Activated CD8-positive, alpha-beta memory T cell treated with anti-CD3 and anti-CD28 coated beads for 4 hours (primary cell): ENCODE results near the gene MED12.
A peak's percentile ranks its signal among the peaks of the same experiment; 100 is the strongest.

Experiments
- DNase-seq, 2 donors: peaks; one replicate each; pipeline ENCODE4 v3.0.0-alpha.2; 2020; ENCODE audit warnings: low read depth in 2 of 2

Gene MED12

DNA sequence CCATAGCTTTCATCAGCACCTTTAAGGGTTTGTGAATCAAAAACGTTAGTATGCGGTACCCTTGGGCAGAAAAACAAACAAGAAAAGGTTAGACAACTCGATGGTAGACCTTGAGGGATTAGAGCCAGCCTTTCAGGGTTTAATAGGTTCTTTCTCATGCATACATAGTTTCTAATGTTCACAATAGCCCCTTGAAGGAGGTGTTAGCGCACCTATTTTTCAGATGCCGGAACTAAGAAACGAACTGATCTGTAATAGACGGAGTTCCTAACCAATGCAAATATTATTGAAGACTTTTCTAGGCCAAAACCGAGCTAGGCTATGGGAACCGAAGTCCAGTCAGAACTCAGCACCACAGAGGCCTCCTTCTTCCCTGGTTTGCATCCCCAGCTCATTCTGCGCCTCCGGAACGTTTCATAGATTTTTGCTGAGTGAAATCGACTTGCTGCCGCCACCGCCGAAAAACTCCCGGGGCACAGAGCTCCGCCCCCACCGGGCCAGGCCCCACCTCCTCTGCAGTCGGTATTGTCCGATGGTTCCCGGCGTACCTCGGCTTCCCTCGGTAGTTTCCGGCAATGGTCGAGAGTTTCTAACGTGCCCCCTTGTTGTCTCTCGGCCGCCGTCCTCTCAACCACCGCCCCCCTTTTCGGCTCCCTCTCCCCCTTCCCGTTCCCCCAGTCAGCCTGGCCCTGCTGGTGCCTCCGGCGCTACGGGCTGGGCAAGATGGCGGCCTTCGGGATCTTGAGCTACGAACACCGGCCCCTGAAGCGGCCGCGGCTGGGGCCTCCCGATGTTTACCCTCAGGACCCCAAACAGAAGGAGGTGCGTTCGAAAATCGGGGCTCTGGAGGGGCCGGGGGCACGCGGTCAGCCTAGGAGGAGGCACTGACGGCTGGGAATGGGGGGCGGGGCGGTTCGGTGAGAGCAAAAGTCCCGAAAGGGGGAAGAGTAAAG is at the start of gene MED12:
Gene MED12, plus strand, starts transcription at position 565 of the 953 bp plus-strand sequence. Its CDS starts 159 bp downstream, at position 724.
- DNase-seq = peak; percentile 56 to 63

DNA sequence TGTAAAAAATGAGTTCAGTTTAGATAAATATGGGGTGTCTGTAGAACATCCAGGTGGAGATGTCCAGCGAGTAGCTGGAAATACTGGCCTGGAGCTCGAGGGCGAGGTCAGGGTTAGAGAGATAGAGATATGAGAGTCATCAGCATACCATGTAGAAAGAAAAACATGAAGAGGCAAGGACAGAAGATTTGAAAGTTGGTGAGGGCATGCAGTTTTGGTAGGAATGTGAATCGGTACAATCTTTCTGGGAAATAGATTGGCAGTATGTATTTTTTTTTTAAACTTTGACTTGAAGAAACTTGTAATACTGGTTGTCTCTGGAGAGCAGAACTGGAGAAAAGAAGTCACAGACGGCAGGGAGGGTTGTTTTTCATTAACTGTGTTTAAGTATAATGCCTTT is 47.9 kb upstream of the MED12 start:
- DNase-seq = no peak

DNA sequence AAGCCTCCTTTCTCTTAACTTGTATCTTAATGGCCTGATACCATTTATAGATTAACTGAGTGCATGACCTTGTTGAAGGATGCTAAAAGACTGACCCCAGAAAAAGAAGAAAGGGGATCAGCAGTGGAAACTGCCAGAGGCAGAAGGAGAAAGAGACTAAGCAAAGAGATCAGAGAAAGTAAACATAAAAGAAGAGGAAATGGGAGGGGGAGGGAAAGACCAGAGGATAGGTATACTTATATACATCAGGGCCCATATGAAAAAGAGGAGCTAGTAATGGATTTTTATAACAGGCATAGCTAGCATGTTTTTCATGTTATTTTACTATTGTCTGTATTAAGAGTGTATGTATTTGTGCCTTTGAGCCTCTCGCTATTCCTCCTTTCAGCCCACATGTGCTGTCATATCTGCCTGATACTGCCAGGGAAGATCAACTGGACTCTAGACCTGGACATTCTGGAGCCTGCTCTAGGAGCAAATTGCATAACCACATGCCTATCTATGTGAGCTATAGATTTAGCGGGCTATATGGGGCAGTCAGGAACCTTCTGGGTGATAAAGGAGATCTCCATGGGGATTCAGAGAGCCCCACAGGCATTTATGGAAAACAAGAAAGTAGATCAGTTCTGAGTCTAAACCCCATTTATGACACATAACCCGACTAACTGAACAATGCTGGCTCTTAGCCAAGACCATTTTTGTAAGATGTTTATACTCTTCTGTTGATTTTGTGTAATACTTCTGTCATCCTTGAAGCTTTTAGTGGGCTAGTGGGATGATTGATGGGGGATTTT is 36.9 kb upstream of the MED12 start:
- no peak for DNase-seq

DNA sequence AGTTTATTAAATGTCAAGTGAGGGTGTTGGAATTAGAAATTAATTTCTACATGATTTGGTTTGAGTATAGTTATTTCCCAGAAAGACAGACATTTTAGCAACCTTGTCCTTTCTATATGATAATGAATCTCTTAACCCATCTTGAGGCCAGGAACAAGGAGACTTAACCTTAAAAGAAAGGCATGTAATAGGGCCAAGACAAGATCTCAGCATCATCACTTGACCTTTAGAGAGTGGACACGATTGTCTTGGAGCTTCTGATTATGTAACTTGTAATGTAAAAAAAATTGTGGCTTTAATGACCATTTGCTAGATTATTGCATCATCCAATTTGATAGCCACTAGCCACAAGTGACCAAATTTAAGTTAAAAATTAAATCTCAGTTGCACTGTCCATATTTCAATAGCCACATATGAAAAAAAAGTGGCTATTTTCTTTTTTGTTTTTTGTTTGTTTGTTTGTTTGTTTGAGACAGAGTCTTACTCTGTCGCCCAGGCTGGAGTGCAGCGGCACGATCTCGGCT is 36.2 kb upstream of the MED12 start:
- no peak for DNase-seq

DNA sequence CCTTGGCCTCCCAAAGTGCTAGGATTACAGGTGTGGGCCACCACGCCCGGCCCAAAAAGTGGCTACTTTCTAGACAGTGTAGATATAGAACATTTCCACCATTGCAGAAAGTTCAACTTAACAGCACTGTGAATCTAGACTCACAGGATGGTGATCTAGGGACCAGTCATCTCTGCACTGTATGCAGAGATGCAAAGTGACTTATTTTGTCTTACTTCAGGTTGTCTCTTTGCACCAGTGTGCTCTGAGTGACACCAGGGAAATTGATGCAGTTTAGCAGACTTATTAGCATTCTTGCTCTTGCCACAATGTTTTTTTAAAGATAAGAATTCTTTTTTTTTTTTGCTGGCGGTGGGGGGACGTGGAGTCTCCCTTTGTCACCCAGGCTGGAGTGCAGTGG is 35.6 kb upstream of the MED12 start:
- no peak for DNase-seq

DNA sequence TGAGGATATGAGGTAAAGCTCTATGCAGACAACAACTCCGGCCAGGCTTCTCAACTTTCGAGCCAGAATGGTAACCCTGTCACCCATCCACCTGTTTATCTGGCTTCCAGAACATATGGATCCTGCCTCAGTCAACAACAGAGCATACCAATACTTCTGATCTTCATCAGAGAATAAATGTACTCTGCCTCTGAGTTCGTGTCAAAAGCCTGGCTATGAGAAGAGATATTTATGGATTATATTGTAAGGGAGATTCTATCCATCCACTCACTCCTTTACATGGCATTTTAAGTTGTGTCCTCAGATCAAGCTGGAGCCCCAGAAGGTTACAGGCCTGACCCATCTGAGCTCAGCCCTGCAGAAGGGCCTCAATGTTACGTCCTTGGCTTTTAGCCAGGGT is 32.5 kb upstream of the MED12 start:
- no peak for DNase-seq

DNA sequence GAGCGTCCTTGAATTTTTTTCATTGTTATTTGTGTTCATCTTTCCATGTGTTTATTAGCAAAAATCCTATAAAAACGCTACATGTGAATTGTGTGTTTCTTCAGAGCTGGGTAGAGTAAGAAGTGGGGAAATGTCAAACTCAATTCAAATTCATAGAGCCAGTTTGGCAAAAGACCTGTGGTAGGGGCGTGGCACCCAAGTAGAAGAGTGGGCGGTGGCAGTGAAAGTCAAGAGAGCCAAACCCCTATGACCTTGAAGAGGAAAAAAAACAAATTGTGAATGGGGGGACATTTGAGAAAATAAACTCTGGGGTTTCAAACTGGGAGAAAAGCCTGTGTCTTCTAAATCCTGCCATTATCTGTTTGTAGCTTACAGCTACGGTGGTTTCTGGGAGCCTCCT is 27.1 kb upstream of the MED12 start:
- DNase-seq = no peak

DNA sequence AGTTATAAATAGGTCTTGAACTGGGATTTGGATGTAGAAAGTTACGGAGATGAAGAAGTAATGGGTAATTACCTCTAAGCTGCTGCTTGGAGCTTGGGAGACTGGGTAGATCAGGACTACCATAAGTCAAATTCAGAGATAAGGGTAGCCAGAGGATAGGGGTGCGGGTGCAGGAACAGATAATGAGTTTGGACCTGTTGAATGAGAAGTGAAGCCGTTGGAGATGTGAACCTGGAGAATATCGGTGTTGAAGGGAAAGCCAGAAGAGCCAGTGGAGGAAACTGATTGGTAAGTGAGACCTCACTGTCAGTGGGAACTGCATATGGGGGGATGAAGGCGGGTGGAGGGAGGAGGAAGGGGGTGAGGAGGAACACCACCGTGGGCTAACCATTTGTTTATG is 23.4 kb upstream of the MED12 start:
- no peak for DNase-seq

DNA sequence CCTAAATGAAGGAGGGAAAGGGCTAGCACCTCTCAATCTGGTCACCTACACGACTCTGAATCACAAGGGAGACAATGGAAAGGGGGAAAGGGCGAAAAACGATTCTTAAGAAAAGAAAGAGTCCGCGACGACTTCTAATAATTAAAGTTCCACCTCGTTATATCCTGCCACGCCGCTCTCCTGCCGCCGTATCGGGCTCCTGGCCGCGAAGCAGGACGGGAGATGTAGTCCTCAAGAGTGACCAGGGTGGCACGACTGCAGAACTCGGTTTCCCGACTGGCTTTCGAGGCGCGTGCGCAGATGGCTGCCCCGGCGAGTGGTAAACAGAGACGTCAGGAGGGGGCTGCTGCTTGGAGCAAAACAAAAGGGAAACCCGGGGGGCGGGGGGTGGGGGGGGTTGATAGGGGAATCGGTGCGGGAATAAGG is 22.8 kb upstream of the MED12 start, which contains the start of gene FOXO4:
Gene FOXO4, plus strand, starts transcription at position 297 of the 426 bp plus-strand sequence. CDS start 678 bp downstream, outside the sequence.
- peak; percentile 71 to 82 for DNase-seq

DNA sequence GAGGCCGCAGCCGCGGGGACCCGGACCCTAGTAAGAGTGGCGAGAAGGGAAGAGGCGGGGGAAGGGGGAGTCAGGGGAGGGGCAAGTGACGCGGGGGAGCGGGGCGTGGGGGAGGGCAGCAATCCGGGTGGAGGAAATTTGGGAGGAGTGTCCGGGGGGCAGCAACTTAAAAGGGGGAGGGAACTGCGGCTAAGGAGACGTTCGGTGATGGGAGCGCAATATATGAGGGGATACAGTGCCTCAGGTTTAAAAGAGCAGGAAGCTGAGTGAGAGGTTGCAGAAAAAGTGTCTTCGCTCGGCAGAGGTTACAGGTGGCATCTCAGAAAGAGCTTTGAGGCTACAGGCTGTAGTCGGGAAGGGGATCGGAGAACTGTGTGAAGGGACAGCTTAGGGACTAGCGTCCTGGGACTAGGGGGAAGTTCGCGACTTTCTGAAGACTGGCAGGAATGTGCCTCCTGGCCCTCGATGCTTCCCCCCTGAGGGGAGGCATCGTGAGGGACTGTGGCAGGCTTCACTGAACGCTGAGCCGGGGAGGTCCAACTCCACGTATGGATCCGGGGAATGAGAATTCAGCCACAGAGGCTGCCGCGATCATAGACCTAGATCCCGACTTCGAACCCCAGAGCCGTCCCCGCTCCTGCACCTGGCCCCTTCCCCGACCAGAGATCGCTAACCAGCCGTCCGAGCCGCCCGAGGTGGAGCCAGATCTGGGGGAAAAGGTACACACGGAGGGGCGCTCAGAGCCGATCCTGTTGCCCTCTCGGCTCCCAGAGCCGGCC is 22.2 kb upstream of the MED12 start:
- peak in 1 of 2 donors; percentile 15 for DNase-seq

DNA sequence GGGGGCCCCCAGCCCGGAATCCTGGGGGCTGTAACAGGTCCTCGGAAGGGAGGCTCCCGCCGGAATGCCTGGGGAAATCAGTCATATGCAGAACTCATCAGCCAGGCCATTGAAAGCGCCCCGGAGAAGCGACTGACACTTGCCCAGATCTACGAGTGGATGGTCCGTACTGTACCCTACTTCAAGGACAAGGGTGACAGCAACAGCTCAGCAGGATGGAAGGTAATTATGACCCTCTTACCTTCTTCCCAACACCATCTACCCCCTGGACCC is 21.7 kb upstream of the MED12 start:
- DNase-seq = no peak

DNA sequence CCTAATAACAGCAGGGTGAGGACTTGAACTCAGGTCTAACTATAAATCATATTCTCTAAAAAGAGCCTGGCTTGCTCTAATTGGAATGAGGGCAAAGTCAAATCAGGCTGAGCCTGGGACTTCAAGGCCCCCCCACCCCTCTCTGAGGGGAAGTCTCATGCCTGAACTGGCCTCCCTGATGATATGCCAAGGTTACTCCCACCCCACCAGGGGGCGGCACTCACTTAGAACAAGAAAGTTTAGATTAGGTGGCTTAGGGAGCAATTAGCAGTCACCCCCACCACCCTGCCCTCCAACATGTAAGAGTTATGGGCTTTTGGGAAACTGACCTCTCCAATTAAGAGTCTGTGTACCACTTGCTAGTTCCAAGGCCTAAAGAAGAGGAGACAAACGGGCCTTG is 20.1 kb upstream of the MED12 start:
- peak; percentile 50 to 54 for DNase-seq

DNA sequence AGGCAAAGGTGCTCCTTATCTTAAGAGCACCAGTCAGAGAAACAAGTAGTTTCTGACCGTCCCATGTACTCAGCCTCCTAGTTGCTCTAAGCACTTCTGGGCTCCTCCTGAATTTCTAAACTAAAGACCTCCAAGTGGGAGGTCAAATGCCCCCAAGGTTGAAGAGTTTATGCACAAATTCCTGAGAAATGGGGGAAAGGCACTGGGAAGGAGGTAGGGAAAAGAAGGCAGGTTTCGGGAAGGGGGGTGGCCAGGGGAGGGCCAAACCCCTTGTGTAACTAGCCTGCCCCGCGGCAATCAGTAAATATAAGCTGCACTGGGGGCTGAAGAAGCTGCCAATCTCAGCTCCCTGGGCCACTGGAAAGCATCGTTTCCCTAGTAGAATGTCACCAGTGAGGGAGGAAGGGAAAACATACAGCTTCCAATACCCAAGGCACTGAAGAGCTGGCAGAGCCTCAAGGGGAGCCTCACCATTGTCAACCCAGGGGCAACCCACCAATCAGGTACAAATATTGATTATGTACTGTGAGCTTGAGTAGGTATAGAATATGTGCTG is 19.4 kb upstream of the MED12 start:
- DNase-seq = no peak

DNA sequence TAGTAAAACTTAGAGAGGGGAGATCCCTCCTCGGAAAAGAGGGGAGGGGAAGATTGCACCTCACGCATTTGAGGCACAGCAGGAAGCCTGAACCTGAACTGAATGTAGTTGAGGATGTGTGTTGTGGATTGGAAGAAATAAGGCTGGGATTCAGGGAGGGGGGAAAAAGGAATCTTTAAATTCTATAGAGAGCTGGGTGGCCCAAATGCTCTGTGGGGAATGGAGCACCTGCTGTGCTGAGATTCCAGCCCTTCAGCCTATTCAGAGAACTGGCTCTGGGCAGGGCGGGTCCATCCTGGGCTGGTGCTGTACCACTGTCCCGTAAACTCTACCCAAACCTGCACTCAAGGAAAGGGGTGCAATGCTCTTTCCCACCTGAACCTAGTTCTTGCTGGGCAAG is 18.7 kb upstream of the MED12 start:
- DNase-seq = no peak

DNA sequence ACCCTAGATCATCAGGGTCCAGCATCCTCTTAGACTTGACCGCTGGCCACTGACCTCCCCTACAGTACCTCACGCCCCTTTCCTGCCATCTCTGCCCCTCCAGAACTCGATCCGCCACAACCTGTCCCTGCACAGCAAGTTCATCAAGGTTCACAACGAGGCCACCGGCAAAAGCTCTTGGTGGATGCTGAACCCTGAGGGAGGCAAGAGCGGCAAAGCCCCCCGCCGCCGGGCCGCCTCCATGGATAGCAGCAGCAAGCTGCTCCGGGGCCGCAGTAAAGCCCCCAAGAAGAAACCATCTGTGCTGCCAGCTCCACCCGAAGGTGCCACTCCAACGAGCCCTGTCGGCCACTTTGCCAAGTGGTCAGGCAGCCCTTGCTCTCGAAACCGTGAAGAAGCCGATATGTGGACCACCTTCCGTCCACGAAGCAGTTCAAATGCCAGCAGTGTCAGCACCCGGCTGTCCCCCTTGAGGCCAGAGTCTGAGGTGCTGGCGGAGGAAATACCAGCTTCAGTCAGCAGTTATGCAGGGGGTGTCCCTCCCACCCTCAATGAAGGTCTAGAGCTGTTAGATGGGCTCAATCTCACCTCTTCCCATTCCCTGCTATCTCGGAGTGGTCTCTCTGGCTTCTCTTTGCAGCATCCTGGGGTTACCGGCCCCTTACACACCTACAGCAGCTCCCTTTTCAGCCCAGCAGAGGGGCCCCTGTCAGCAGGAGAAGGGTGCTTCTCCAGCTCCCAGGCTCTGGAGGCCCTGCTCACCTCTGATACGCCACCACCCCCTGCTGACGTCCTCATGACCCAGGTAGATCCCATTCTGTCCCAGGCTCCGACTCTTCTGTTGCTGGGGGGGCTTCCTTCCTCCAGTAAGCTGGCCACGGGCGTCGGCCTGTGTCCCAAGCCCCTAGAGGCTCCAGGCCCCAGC is 17.6 kb upstream of the MED12 start:
- no peak for DNase-seq

DNA sequence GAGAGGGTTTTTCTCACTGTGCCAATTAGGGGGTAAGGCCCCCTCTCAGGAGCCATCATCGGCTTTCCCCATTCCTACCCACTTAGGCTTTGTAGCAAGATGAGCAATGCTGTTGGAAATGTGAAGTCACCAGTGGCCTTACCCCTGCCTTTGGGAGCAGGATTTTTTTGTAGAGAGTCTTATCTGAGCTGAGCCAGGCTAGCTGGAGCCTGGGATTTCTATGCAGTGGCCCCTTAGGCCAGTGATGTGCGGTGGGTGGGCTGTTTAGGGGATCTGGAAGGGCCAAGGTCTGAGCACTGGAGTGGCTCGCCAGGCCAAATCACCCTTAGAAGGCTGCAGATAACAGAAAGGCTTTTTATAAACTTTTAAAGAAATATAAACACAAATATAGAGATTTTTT is 16.1 kb upstream of the MED12 start:
- no peak for DNase-seq

DNA sequence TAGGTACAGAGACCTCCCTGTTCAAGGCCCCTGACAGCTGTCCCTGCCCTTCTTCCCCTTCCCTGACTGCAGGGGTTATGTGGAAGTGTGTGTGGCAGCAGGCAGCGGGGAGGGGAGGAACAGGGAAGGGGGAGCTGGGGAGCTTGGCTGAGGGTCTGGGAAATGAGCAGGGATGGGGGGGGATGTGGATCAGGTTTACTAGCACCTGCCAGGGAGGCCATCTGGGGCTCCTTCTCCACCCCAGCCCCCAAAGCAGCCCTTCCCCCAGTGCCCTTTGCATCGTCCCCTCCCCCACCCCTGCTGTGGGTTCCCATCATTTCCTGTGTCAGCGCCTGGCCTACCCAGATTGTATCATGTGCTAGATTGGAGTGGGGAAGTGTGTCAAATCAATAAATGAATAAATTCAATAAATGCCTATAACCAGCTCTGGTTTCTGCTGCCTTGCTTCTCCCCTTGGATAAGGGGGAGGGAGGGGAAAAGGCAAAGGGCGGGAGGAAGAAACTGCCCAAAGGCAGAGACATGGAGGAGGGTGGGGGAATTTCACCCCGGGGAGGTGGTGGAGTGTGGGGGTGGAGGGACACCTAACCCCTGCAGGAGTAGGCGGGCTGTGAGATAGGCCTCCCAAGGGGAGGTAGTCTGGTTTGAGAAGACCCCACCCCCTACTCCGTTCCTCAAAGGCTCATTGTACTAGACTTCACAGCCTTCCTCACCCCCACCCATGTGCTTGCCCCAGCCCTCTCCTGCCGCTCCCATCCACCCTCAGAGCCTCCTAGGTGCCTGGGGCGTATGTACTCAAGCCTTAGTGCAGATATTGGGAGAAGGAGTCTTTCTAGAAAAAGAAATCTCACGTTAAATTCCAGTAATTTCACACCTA is 15.0 kb upstream of the MED12 start:
- peak in 1 of 2 donors; percentile 25 for DNase-seq

DNA sequence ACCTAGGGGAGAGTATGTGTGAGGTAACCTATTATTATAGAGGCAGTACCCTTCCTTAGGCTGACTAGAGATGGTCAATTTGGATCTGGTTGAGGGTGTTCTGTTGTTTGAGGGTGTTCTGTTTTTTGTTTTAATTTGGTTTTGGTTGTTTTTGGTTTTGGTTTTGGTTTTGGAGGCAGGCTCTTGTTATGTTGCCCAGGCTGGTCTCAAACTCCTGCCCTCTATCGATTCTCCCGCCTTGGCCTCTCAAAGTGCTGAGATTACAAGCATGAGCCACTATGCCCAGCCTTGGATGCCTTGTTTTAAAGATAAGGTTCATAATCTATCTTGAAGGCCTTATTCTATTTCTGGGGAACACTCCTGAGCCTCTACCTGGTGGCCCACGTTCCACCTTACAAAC is 12.8 kb upstream of the MED12 start:
- no peak for DNase-seq

DNA sequence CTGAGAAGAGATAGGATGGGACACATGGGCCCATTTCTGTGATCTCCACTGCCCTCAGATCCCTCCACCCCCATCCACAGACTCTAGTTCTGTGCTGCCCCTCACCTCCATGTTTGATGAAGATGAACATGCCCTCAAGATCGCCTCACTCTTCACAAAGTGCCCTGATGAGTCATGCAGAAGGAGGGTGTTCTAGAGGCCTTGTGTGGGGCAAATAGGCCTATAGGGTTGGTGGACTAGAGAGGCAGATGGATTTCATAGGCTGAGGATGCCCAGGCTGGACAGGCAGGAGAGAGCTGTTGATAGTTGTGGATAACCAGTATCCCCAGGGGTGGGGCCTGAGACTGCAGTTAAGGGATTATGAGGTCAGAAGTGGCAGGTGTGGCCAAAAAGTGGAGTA is 12.0 kb upstream of the MED12 start, which contains the start of gene CXorf65:
Gene CXorf65, minus strand, starts transcription at position 314 of the 400 bp plus-strand sequence. Its CDS starts 184 bp downstream, at position 130.
- no peak for DNase-seq
